ENCODE data around the gene MAP2K7.
A peak's percentile ranks its signal among the peaks of the same experiment; 100 is the strongest.
"Not testable (repeated sequence)": the region's sequence is repeated elsewhere in the genome, so short reads cannot be mapped to it uniquely, and the experiment has no call there.

MAP2K7 gene

GRCh38 chr19:7903244-7904073, at the start of gene MAP2K7:
TSS of gene MAP2K7 (plus strand) at chr19:7903877. CDS start at chr19:7903945, 68 bp downstream.
- DNase-seq (ENCODE audit: insufficient read length, low spot score) (peak; percentile 96), FAIRE-seq (peak; percentile 29)
- peak; percentile 80 for TF ChIP-seq CTCF (IDR thresholded peaks at IDR 0.05; ENCODE audit: insufficient read depth, missing control alignments)

GRCh38 chr19:7855426-7856108, 48.1 kb upstream of the MAP2K7 start:
- FAIRE-seq, result no peak
- TF ChIP-seq CTCF (IDR thresholded peaks at IDR 0.05; ENCODE audit: insufficient read depth, missing control alignments), result no peak

GRCh38 chr19:7856109-7856591, 47.5 kb upstream of the MAP2K7 start:
- DNase-seq (ENCODE audit: insufficient read length, low spot score) (no peak), FAIRE-seq (no peak)
- no peak for TF ChIP-seq CTCF (IDR thresholded peaks at IDR 0.05; ENCODE audit: insufficient read depth, missing control alignments)

More at GRCh38 chr19:7855426-7856108, 48.1 kb upstream of the MAP2K7 start:
- no peak for DNase-seq (ENCODE audit: insufficient read length, low spot score)

- no peak for TF ChIP-seq CTCF (IDR thresholded peaks at IDR 0.05; ENCODE audit: insufficient read depth, missing control alignments)
- FAIRE-seq, result no peak
- DNase-seq (ENCODE audit: insufficient read length, low spot score), result peak; percentile 21
Measured at GRCh38 chr19:7856679-7857663, 46.7 kb upstream of the MAP2K7 start.

GRCh38 chr19:7857727-7858108, 46.0 kb upstream of the MAP2K7 start:
- DNase-seq (ENCODE audit: insufficient read length, low spot score) (no peak), FAIRE-seq (no peak)
- TF ChIP-seq CTCF (IDR thresholded peaks at IDR 0.05; ENCODE audit: insufficient read depth, missing control alignments), result no peak

GRCh38 chr19:7858109-7858770, 45.4 kb upstream of the MAP2K7 start:
- no peak for TF ChIP-seq CTCF (IDR thresholded peaks at IDR 0.05; ENCODE audit: insufficient read depth, missing control alignments)
- no peak for FAIRE-seq
- DNase-seq (ENCODE audit: insufficient read length, low spot score), result peak; percentile 86

- not testable (repeated sequence) for FAIRE-seq; DNase-seq (ENCODE audit: insufficient read length, low spot score)
Measured at GRCh38 chr19:7859087-7859486, 44.6 kb upstream of the MAP2K7 start.
